SK-N-SH (cell line): Measurements from ENCODE around the gene SULT2B1. TPM values are rescaled to one million over a fixed set of nuclear protein-coding genes. Genes with fewer than 3 reads are reported as not detected.

Experiments used
- CTCF ChIA-PET: fragments of 300-600, 350-600 bp; formaldehyde crosslinking; extraction: SDS; loops from one replicate; lab custom pipeline; 2021; lab: Yijun Ruan, JAX
- POLR2A ChIA-PET: fragments of 350-600 bp; sonication (Branson Sonifier 250); formaldehyde crosslinking; extraction: SDS; loops from one replicate; lab custom pipeline; 2020; ENCODE audit warnings: antibody characterized with exemption, inconsistent platforms; lab: Yijun Ruan, JAX
- DNase-seq: peaks from one replicate; pipeline ENCODE4 v3.0.0; 2012
- H2AFZ ChIP-seq: fragments of 200-600 bp; sonication (generic); 2 replicates; pipeline ENCODE4 v1.8.1; 2016; ENCODE audit warnings: antibody characterized with exemption, mild to moderate bottlenecking, low read depth
- H3F3A ChIP-seq: fragments of 200-600 bp; sonication (generic); replicated peaks from 2 replicates; pipeline ENCODE3; 2016; ENCODE audit warnings: antibody characterized with exemption, mild to moderate bottlenecking; ENCODE audit not compliant: insufficient read depth
- H3K27ac ChIP-seq, 2 experiments: fragments of 200-500 bp in 1 of 2; fragments of 200-600 bp in 1 of 2; sonication (Bioruptor generic) in 1 of 2; sonication (generic), shearing (Covaris generic) in 1 of 2; 2 replicates each; pipeline versions ENCODE4 v1.5.1 to v1.6.1; 2014 to 2016; ENCODE audit warnings: low read depth in 2 of 2, inconsistent platforms in 1 of 2, low read length in 1 of 2, mild to moderate bottlenecking in 1 of 2, mixed read lengths in 1 of 2
- H3K27me3 ChIP-seq: fragments of 200-600 bp; sonication (generic), shearing (Covaris generic); 2 replicates; pipeline ENCODE4 v1.6.1; 2016; ENCODE audit warnings: mixed run types; ENCODE audit not compliant: insufficient read depth
- H3K36me3 ChIP-seq, 2 experiments: fragments of 200-500 bp in 1 of 2; fragments of 200-600 bp in 1 of 2; sonication (Bioruptor generic) in 1 of 2; sonication (generic) in 1 of 2; replicated peaks in 1 of 2; 2 replicates each; pipeline versions ENCODE3 to v1.5.1; 2014 to 2016; ENCODE audit warnings: low read length in 1 of 2, mild to moderate bottlenecking in 1 of 2; ENCODE audit not compliant: insufficient read depth in 2 of 2, control insufficient read depth in 1 of 2
- H3K4me1 ChIP-seq, 2 experiments: fragments of 200-500 bp in 1 of 2; fragments of 200-600 bp in 1 of 2; sonication (Bioruptor generic) in 1 of 2; sonication (generic), shearing (Covaris generic) in 1 of 2; 2 replicates each; pipeline versions ENCODE4 v1.5.1 to v1.6.1; 2014 to 2016; ENCODE audit warnings: low read depth in 1 of 2, low read length in 1 of 2, mixed run types in 1 of 2; ENCODE audit not compliant: insufficient read depth in 2 of 2, control insufficient read depth in 1 of 2
- H3K4me2 ChIP-seq: fragments of 200-600 bp; sonication (generic), shearing (Covaris generic); 2 replicates; pipeline ENCODE4 v1.6.1; 2017; ENCODE audit warnings: mixed run types
- H3K4me3 ChIP-seq, 2 experiments: fragments of 200-500 bp in 1 of 2; fragments of 200-600 bp in 1 of 2; sonication (Bioruptor generic) in 1 of 2; sonication (generic), shearing (Covaris generic) in 1 of 2; 2 replicates each; pipeline versions ENCODE4 v1.5.1 to v1.8.1; 2014 to 2016; ENCODE audit warnings: low read depth in 2 of 2, inconsistent platforms in 1 of 2, low read length in 1 of 2, mild to moderate bottlenecking in 1 of 2, mixed read lengths in 1 of 2, moderate library complexity in 1 of 2
- H3K79me2 ChIP-seq: fragments of 200-600 bp; sonication (generic); 2 replicates; pipeline ENCODE4 v1.8.1; 2017; ENCODE audit warnings: mild to moderate bottlenecking; ENCODE audit not compliant: insufficient read depth
- H3K9ac ChIP-seq: fragments of 200-600 bp; sonication (generic); 2 replicates; pipeline ENCODE4 v1.6.1; 2017; ENCODE audit warnings: mixed run types
- H3K9me2 ChIP-seq: fragments of 200-600 bp; sonication (generic); 2 replicates; pipeline ENCODE4 v1.6.1; 2017; ENCODE audit warnings: mixed run types
- H3K9me3 ChIP-seq: fragments of 200-600 bp; sonication (generic); 2 replicates; pipeline ENCODE4 v1.6.1; 2017; ENCODE audit warnings: mixed run types, mild to moderate bottlenecking, moderate library complexity
- H4K20me1 ChIP-seq: fragments of 200-600 bp; sonication (generic); 2 replicates; pipeline ENCODE4 v1.6.1; 2017; ENCODE audit warnings: mild to moderate bottlenecking, mixed run types; ENCODE audit not compliant: insufficient read depth
- CHD2 ChIP-seq: fragments of 150-350 bp; IDR thresholded peaks from 2 replicates; pipeline ENCODE4 v1.6.1; 2018; ENCODE audit warnings: low read length; ENCODE audit not compliant: partially characterized antibody
- ELF1 ChIP-seq: IDR thresholded peaks from 2 replicates; pipeline ENCODE4 v1.4.0; 2012
- EP300 ChIP-seq, 2 experiments: IDR thresholded peaks; 2 replicates each; pipeline versions ENCODE4 v1.4.0 to v1.6.1; 2012; ENCODE audit warnings: borderline replicate concordance in 1 of 2, low read depth in 1 of 2, low read length in 1 of 2
- EZH2phosphoT487 ChIP-seq: fragments of 200-600 bp; sonication (generic); IDR thresholded peaks from 2 replicates; pipeline ENCODE4 v1.6.1; 2017; ENCODE audit warnings: low read depth, mixed run types, mild to moderate bottlenecking, antibody characterized with exemption, moderate library complexity, borderline replicate concordance
- FOXJ3 ChIP-seq: sonication (generic); formaldehyde crosslinking; IDR thresholded peaks from 2 replicates; pipeline ENCODE4 v1.5.1; 2020; ENCODE audit warnings: mild to moderate bottlenecking, missing genetic modification reagents
- GABPA ChIP-seq: IDR thresholded peaks from 2 replicates; pipeline ENCODE4 v1.4.0; 2012; ENCODE audit warnings: low read depth, mild to moderate bottlenecking
- GATA2 ChIP-seq: sonication (generic); formaldehyde crosslinking; IDR thresholded peaks from 2 replicates; pipeline ENCODE4 v1.5.0; 2020; ENCODE audit warnings: mild to moderate bottlenecking, missing genetic modification reagents
- JUND ChIP-seq: IDR thresholded peaks from 2 replicates; pipeline ENCODE4 v1.4.0; 2012
- MXI1 ChIP-seq: IDR thresholded peaks from 2 replicates; pipeline ENCODE4 v1.6.1; 2012; ENCODE audit warnings: mild to moderate bottlenecking, low read depth, low read length, improper control_type of control experiment
- NFIC ChIP-seq: IDR thresholded peaks from 2 replicates; pipeline ENCODE4 v1.4.0; 2012; ENCODE audit warnings: borderline replicate concordance
- POLR2AphosphoS5 ChIP-seq: IDR thresholded peaks from 2 replicates; pipeline ENCODE4 v1.6.1; 2012; ENCODE audit warnings: low read depth, low read length
- RAD21 ChIP-seq: IDR thresholded peaks from 2 replicates; pipeline ENCODE4 v1.6.1; 2012; ENCODE audit warnings: mild to moderate bottlenecking, low read length
- SMC3 ChIP-seq: IDR thresholded peaks from 2 replicates; pipeline ENCODE4 v1.6.1; 2012; ENCODE audit warnings: low read depth, low read length, improper control_type of control experiment
- TAF1 ChIP-seq: IDR thresholded peaks from 2 replicates; pipeline ENCODE4 v1.6.1; 2012; ENCODE audit warnings: low read depth, mild to moderate bottlenecking, low read length, moderate library complexity, borderline replicate concordance
- TEAD4 ChIP-seq: IDR thresholded peaks from 2 replicates; pipeline ENCODE4 v1.4.0; 2012; ENCODE audit warnings: mild to moderate bottlenecking, borderline replicate concordance; ENCODE audit not compliant: insufficient read depth
- YY1 ChIP-seq: IDR thresholded peaks from 2 replicates; pipeline ENCODE4 v1.4.0; 2012; ENCODE audit warnings: low read depth, mild to moderate bottlenecking
- WGBS: methylation state at CpG from one replicate; pipeline ENCODE4 v1.1.6; 2017; ENCODE audit warnings: low lambda C conversion rate; 5-methylcytosine and 5-hydroxymethylcytosine counted together
- polyA plus RNA-seq, 3 experiments: library from polyadenylated mRNA; depleted of rRNA; stranded (reverse); fragments of >200 nt; gene quantifications; 2 replicates each; pipeline ENCODE4 v1.2.3, GENCODE V29; 2012
- TF ChIP-seq, protein P1 (sequence below): fragments of 150-350 bp; IDR thresholded peaks from 2 replicates; pipeline ENCODE4 v1.6.1; 2016; ENCODE audit warnings: mild to moderate bottlenecking, low read depth, low read length
- TF ChIP-seq, protein P2 (sequence below): IDR thresholded peaks from 2 replicates; pipeline ENCODE4 v1.6.1; 2012; ENCODE audit warnings: mild to moderate bottlenecking, low read depth, low read length, moderate library complexity
- TF ChIP-seq, protein P3 (sequence below): IDR thresholded peaks from 2 replicates; pipeline ENCODE4 v1.4.0; 2012; ENCODE audit warnings: low read depth
- TF ChIP-seq, protein P4 (sequence below): IDR thresholded peaks from 2 replicates; pipeline ENCODE4; 2012
- TF ChIP-seq, protein P5 (sequence below): fragments of 200-600 bp; sonication (generic); IDR thresholded peaks from 2 replicates; pipeline ENCODE4 v1.6.1; 2017; ENCODE audit warnings: antibody characterized with exemption, mild to moderate bottlenecking, moderate library complexity

Gene SULT2B1
- polyA plus RNA-seq, 1 of the 3 experiments (the other 2 are of a cell fraction) = 0.92 TPM

DNA sequence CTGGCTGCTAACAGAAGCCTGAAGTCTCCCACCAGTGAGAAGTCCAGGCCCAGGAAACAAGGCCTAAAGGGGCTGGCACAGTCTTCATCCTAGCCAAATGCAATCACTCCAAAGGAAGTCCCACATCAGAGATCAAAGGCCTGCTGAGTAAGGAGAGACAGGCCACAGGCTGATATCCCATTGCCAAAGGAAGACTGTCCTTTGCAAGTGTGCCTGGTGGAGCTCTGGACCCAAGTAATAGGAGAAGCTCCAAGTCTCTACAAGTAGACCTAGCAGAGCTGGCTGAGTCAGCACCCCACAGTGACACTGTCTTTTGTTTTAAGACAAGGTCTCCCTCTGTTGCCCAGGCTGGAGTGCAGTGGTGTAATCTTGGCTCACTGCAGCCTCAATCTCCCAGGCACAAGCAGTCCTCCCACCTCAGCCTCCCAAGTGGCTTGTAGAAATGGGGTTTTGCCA, 80.7 kb downstream of the SULT2B1 start (continued):
- TF ChIP-seq, protein P1, sequence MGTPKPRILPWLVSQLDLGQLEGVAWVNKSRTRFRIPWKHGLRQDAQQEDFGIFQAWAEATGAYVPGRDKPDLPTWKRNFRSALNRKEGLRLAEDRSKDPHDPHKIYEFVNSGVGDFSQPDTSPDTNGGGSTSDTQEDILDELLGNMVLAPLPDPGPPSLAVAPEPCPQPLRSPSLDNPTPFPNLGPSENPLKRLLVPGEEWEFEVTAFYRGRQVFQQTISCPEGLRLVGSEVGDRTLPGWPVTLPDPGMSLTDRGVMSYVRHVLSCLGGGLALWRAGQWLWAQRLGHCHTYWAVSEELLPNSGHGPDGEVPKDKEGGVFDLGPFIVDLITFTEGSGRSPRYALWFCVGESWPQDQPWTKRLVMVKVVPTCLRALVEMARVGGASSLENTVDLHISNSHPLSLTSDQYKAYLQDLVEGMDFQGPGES = no peak
- TF ChIP-seq JUND (no peak), MXI1 (no peak), TEAD4 (no peak)
- TF ChIP-seq, protein P2, sequence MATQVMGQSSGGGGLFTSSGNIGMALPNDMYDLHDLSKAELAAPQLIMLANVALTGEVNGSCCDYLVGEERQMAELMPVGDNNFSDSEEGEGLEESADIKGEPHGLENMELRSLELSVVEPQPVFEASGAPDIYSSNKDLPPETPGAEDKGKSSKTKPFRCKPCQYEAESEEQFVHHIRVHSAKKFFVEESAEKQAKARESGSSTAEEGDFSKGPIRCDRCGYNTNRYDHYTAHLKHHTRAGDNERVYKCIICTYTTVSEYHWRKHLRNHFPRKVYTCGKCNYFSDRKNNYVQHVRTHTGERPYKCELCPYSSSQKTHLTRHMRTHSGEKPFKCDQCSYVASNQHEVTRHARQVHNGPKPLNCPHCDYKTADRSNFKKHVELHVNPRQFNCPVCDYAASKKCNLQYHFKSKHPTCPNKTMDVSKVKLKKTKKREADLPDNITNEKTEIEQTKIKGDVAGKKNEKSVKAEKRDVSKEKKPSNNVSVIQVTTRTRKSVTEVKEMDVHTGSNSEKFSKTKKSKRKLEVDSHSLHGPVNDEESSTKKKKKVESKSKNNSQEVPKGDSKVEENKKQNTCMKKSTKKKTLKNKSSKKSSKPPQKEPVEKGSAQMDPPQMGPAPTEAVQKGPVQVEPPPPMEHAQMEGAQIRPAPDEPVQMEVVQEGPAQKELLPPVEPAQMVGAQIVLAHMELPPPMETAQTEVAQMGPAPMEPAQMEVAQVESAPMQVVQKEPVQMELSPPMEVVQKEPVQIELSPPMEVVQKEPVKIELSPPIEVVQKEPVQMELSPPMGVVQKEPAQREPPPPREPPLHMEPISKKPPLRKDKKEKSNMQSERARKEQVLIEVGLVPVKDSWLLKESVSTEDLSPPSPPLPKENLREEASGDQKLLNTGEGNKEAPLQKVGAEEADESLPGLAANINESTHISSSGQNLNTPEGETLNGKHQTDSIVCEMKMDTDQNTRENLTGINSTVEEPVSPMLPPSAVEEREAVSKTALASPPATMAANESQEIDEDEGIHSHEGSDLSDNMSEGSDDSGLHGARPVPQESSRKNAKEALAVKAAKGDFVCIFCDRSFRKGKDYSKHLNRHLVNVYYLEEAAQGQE = no peak

DNA sequence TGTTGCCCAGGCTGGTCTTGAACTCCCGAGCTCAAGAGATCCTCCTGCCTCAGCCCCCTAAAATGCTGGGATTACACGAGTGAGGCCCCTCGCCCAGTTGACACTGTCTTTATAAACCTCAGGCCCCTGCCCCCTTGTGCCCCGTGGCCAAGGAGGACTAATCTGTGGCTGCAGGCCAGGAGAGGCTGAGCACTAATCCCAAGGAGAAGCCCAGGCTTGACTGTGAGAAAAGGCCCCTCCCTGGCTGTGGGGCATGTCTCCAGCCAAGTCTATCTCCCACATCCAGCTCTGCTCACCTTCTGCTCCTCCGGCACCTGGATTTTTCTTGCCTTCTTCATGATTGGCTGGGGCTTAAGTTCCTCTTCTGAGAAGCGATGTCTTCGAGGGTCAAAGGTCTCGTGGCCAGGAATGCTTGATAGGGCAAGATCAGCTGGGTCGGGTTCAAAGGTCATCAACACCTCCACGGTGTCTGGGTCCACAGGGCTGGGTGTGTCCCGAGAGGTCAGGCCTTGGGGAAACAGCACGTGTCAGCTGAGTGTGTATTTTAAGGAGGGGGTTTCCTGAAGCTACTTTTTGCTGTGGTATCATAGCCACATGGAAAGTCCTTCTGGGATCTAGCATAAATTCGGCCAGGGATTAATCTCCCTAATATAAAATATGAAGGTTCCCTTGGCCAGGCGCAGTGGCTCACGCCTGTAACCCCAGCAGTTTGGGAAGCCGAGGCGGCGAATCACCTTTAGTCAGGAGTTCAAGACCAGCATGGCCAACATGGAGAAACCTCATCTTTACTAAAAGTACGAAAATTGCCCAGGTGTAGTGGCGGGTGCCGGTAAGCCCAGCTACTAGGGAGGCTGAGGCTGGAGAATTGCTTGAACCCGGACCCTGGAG, 81.4 kb downstream of the SULT2B1 start:
- Histone ChIP-seq H3K4me2 (peak overlapping the region; percentile 99), H2AFZ (peak overlapping the region; percentile 32; the same call in 1 of the 2 replicates), H3K27ac (peak overlapping the region; percentile 93 to 96), H3K9ac (0 out of 2 replicates have a peak overlapping the region, but pooled peaks have one; percentile 17), H3F3A (peaks cover 30% of the 10 kb centered on the region), H3K4me3 (no peak overlapping the region), H4K20me1 (no peaks in the 10 kb centered on the region), H3K79me2 (no peaks in the 10 kb centered on the region; the same call in 1 of the 2 replicates), H3K4me1 (peaks cover 26 to 33% of the 10 kb centered on the region in 2 experiments), H3K36me3 (peaks cover 17 to 25% of the 10 kb centered on the region in 2 experiments), H3K27me3 (no peaks in the 10 kb centered on the region), H3K9me2 (no peaks in the 10 kb centered on the region), H3K9me3 (no peaks in the 10 kb centered on the region)
- CTCF ChIA-PET = interaction anchor here (1.3 to 2.0 kb wide), 3 partner anchors 13 to 44 kb away, joined by 3 to 7 read pairs (median 6); partner anchors contain the start of gene CA11
- WGBS = 91% methylated on average over 16 of the region's 22 CpGs
- no peak for DNase-seq
- POLR2A ChIA-PET = interaction anchor here (0.9 to 1.5 kb wide), 7 partner anchors 9 to 19 kb away, joined by 3 to 13 read pairs (median 5); partner anchors contain the start of genes CA11, FAM83E, RPL18 and SPHK2
- no peak for TF ChIP-seq FOXJ3
- no peak for TF ChIP-seq POLR2AphosphoS5
- TF ChIP-seq TAF1 = no peak
- TF ChIP-seq GABPA = no peak
- no peak for TF ChIP-seq MXI1
- no peak for TF ChIP-seq SMC3
- TF ChIP-seq EZH2phosphoT487 = no peak
- no peak for TF ChIP-seq NFIC
- no peak for TF ChIP-seq ELF1
- no peak for TF ChIP-seq CHD2
- TF ChIP-seq, protein P3, sequence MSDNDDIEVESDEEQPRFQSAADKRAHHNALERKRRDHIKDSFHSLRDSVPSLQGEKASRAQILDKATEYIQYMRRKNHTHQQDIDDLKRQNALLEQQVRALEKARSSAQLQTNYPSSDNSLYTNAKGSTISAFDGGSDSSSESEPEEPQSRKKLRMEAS = no peak
- TF ChIP-seq, protein P4, sequence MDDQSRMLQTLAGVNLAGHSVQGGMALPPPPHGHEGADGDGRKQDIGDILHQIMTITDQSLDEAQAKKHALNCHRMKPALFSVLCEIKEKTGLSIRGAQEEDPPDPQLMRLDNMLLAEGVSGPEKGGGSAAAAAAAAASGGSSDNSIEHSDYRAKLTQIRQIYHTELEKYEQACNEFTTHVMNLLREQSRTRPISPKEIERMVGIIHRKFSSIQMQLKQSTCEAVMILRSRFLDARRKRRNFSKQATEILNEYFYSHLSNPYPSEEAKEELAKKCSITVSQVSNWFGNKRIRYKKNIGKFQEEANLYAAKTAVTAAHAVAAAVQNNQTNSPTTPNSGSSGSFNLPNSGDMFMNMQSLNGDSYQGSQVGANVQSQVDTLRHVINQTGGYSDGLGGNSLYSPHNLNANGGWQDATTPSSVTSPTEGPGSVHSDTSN = no peak
- TF ChIP-seq RAD21 = no peak
- no peak for TF ChIP-seq YY1
- TF ChIP-seq GATA2 = no peak
- TF ChIP-seq, protein P5, sequence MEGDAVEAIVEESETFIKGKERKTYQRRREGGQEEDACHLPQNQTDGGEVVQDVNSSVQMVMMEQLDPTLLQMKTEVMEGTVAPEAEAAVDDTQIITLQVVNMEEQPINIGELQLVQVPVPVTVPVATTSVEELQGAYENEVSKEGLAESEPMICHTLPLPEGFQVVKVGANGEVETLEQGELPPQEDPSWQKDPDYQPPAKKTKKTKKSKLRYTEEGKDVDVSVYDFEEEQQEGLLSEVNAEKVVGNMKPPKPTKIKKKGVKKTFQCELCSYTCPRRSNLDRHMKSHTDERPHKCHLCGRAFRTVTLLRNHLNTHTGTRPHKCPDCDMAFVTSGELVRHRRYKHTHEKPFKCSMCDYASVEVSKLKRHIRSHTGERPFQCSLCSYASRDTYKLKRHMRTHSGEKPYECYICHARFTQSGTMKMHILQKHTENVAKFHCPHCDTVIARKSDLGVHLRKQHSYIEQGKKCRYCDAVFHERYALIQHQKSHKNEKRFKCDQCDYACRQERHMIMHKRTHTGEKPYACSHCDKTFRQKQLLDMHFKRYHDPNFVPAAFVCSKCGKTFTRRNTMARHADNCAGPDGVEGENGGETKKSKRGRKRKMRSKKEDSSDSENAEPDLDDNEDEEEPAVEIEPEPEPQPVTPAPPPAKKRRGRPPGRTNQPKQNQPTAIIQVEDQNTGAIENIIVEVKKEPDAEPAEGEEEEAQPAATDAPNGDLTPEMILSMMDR = no peak
- no peak for TF ChIP-seq EP300 (IDR thresholded peaks at IDR 0.05; ENCODE audit: borderline replicate concordance in 1 of 2, low read depth in 1 of 2, low read length in 1 of 2)
